Measurements from ENCODE around the gene NEIL3. TPM values are rescaled to one million over a fixed set of nuclear protein-coding genes. Genes with fewer than 3 reads are reported as not detected.

The NEIL3 gene
- total RNA-seq, 1 experiment from 2014 or later, result 18.1 TPM

DNA sequence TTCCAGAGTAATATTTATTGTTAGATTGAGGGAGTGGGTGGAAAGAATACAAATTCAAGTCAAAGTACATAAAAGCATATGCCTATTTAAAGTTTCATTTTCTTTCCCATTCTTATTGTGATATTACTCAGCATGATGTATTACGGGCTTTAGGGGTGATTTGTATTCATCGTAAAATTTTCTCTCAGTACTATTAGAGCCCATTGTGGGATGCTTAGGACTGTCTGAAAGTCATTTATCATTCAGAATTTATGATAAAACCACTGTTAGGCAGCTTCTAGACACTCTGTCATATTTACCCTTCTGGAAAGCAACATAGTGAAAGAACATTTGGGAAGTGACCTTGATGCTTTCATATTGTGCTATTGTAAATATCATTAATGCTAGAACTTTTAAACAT, 86.7 kb downstream of the NEIL3 start:
- BruUV-seq (replicated peaks), result no TSS peak
- no peaks in the 10 kb centered on the region for H3K27me3 ChIP-seq (ENCODE audit: insufficient read depth, low read length)
- H3K9me3 ChIP-seq (ENCODE audit: control insufficient read depth in 1 of 2, insufficient read depth in 1 of 2, low read depth in 1 of 2, low read length in 2 of 2), result no peaks in the 10 kb centered on the region
- H3K4me2 ChIP-seq (ENCODE audit: low read length), result no peak overlapping the region
- TF ChIP-seq, protein P1, sequence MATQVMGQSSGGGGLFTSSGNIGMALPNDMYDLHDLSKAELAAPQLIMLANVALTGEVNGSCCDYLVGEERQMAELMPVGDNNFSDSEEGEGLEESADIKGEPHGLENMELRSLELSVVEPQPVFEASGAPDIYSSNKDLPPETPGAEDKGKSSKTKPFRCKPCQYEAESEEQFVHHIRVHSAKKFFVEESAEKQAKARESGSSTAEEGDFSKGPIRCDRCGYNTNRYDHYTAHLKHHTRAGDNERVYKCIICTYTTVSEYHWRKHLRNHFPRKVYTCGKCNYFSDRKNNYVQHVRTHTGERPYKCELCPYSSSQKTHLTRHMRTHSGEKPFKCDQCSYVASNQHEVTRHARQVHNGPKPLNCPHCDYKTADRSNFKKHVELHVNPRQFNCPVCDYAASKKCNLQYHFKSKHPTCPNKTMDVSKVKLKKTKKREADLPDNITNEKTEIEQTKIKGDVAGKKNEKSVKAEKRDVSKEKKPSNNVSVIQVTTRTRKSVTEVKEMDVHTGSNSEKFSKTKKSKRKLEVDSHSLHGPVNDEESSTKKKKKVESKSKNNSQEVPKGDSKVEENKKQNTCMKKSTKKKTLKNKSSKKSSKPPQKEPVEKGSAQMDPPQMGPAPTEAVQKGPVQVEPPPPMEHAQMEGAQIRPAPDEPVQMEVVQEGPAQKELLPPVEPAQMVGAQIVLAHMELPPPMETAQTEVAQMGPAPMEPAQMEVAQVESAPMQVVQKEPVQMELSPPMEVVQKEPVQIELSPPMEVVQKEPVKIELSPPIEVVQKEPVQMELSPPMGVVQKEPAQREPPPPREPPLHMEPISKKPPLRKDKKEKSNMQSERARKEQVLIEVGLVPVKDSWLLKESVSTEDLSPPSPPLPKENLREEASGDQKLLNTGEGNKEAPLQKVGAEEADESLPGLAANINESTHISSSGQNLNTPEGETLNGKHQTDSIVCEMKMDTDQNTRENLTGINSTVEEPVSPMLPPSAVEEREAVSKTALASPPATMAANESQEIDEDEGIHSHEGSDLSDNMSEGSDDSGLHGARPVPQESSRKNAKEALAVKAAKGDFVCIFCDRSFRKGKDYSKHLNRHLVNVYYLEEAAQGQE (IDR thresholded peaks at IDR 0.05; ENCODE audit: low read depth), result no peak
- TF ChIP-seq FOSL1 (IDR thresholded peaks at IDR 0.05; ENCODE audit: low read depth) (no peak), SIN3A (IDR thresholded peaks at IDR 0.05; ENCODE audit: low read depth) (no peak), JUND (IDR thresholded peaks at IDR 0.05) (no peak), TCF7L2 (IDR thresholded peaks at IDR 0.05; ENCODE audit: borderline replicate concordance, extremely low read depth, insufficient read depth, insufficient read length) (no peak)
- no peaks in the 10 kb centered on the region for H3K36me3 ChIP-seq (ENCODE audit: control insufficient read depth in 1 of 2, insufficient read depth in 2 of 2, low read length in 2 of 2)
- H2AFZ ChIP-seq (ENCODE audit: low read depth, low read length, poor library complexity, severe bottlenecking), result no peak overlapping the region
- no peak overlapping the region for H3K4me3 ChIP-seq (replicated peaks in 1 of 2; ENCODE audit: low read depth in 1 of 2, low read length in 2 of 2)
- no peaks in the 10 kb centered on the region for H3K9me2 ChIP-seq (ENCODE audit: insufficient read depth)
- RAD21 ChIA-PET (ENCODE audit: low non-redundant PET in 1 of 2, low total read pairs in 2 of 2, uncharacterized antibody in 2 of 2, unreplicated experiment in 2 of 2), result no interaction called here
- ATAC-seq (no peak), DNase-seq (ENCODE audit: low read depth, low spot score) (no peak)
- H3K4me1 ChIP-seq (ENCODE audit: control insufficient read depth in 1 of 2, insufficient read depth in 2 of 2, low read length in 2 of 2), result no peaks in the 10 kb centered on the region
- H3K27ac ChIP-seq (ENCODE audit: low read depth, low read length), result no peak overlapping the region
- no peaks in the 10 kb centered on the region for H3K79me2 ChIP-seq (ENCODE audit: insufficient read depth, low read length)
- POLR2A ChIA-PET, result no interaction called here
- no peak overlapping the region for H3K9ac ChIP-seq (ENCODE audit: low read length)
- CTCF ChIA-PET, result no interaction called here
- intact Hi-C loops (cut with micrococcal nuclease), result no loop called here
- no peaks in the 10 kb centered on the region for H4K20me1 ChIP-seq (ENCODE audit: insufficient read depth)

DNA sequence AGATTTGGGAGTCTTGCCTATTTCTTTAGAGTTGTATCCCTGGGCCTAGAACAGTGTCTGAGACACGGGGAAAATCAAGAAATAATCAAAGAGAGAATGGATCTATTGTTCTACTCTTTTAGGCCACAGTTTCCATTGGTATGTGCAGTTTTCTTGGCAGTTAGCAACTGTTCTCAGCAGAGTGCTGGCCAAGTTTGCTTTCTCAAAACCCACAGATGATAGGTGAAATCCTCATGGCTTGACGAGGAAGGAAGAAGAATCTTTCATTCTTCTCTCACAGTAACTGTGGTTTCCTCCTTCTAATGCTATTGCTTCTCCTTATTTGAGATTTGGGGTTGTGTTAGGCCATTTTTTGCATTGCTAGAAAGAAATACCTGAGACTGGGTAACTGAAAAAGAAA, 90.4 kb downstream of the NEIL3 start:
- DNase-seq (ENCODE audit: low read depth, low spot score), result no peak
- no peak for TF ChIP-seq CBX3 (IDR thresholded peaks at IDR 0.05; ENCODE audit: low read depth)
- H3K9ac ChIP-seq (ENCODE audit: low read length), result no peak overlapping the region
- no peak overlapping the region for H3K4me3 ChIP-seq (replicated peaks in 1 of 2; ENCODE audit: low read depth in 1 of 2, low read length in 2 of 2)
- ATAC-seq, result no peak
- RAD21 ChIA-PET (ENCODE audit: low non-redundant PET in 1 of 2, low total read pairs in 2 of 2, uncharacterized antibody in 2 of 2, unreplicated experiment in 2 of 2), result no interaction called here
- H3K9me2 ChIP-seq (ENCODE audit: insufficient read depth), result no peaks in the 10 kb centered on the region
- no peaks in the 10 kb centered on the region for H3K79me2 ChIP-seq (ENCODE audit: insufficient read depth, low read length)
- no peak overlapping the region for H2AFZ ChIP-seq (ENCODE audit: low read depth, low read length, poor library complexity, severe bottlenecking)
- POLR2A ChIA-PET, result no interaction called here
- H3K27ac ChIP-seq (ENCODE audit: low read depth, low read length), result no peak overlapping the region
- H3K4me1 ChIP-seq (ENCODE audit: control insufficient read depth in 1 of 2, insufficient read depth in 2 of 2, low read length in 2 of 2), result no peaks in the 10 kb centered on the region
- H3K27me3 ChIP-seq (ENCODE audit: insufficient read depth, low read length), result no peaks in the 10 kb centered on the region
- BruUV-seq (replicated peaks), result no TSS peak
- no peaks in the 10 kb centered on the region for H3K9me3 ChIP-seq (ENCODE audit: control insufficient read depth in 1 of 2, insufficient read depth in 1 of 2, low read depth in 1 of 2, low read length in 2 of 2)
- no peaks in the 10 kb centered on the region for H3K36me3 ChIP-seq (ENCODE audit: control insufficient read depth in 1 of 2, insufficient read depth in 2 of 2, low read length in 2 of 2)
- no peak overlapping the region for H3K4me2 ChIP-seq (ENCODE audit: low read length)
- CTCF ChIA-PET, result no interaction called here
- H4K20me1 ChIP-seq (ENCODE audit: insufficient read depth), result no peaks in the 10 kb centered on the region
- intact Hi-C loops (cut with micrococcal nuclease), result no loop called here

Data from HCT116 (cell line).